RWPE1 (cell line): ENCODE measurements around the gene DTX1.

Experiments
- CTCF ChIA-PET: fragments of 350-600 bp; sonication (Branson Sonifier 250); formaldehyde crosslinking; extraction: SDS; loops from one replicate; lab custom pipeline; 2021; lab: Yijun Ruan, JAX
- POLR2A ChIA-PET: fragments of 400-600 bp; formaldehyde crosslinking; extraction: SDS; loops from one replicate; lab custom pipeline; 2020; ENCODE audit warnings: antibody characterized with exemption; ENCODE audit not compliant: low non-redundant PET; lab: Yijun Ruan, JAX
- DNase-seq: peaks from one replicate; pipeline ENCODE4 v3.0.0; 2012; ENCODE audit warnings: low spot score
- H3K27ac ChIP-seq: fragments of 450-650 bp; 2 replicates; pipeline ENCODE4 v1.5.1; 2017
- TF ChIP-seq, protein P1 (sequence below): fragments of 450-650 bp; conservative IDR thresholded peaks from 2 replicates; pipeline ENCODE4 v1.5.1; 2017; ENCODE audit warnings: low read depth, mild to moderate bottlenecking

Gene DTX1

DNA sequence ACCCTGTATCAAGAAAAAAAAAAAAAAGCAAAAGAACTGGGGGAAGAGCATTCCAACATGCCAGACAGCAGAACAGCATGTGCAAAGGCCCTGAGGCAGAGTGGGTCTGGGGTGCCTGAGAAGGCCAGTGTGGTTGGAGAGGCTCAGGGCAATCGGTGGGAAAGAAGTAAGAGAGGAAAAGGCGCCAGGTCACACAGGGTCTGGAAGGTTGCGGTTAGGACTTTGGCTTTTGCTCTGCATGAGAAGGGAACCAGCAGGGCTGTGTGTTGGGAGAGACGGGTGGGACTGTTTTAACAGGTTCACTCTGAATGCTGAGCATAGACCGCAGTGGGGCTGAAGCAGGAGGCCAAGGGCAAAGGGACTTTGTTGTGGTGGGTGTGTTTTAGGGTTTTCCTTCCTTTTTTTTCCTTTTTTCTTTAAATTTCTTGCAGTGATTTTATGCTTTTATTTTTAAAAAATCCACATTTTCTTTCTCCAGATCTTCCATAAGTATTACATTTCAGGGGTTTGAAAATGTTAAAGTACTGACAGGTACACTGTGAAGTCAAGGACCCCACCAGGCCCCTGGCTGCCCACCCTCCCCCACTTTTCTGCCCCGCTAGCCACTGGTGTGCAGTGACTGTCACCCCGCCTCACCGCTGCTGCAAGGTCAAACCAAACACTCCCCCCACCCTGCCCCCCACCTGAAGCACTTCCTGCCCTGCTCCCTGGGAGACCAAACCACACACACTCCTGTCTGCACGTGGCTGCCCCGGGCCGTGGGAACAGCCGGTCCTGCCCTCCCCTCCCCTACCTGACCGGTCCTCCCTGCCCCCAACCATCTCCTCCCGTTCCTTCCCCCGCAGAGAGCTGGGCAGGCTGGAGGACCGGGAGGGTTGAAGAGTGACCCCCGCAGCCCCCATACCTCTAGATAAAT, 30.0 kb downstream of the DTX1 start:
- ChIA-PET CTCF (interaction anchor here (0.8 kb wide), 1 partner anchor 1295 kb away, joined by 3 read pairs; no protein-coding TSS in a partner anchor), POLR2A (no interaction called here)
- no peak for DNase-seq
- TF ChIP-seq, protein P1, sequence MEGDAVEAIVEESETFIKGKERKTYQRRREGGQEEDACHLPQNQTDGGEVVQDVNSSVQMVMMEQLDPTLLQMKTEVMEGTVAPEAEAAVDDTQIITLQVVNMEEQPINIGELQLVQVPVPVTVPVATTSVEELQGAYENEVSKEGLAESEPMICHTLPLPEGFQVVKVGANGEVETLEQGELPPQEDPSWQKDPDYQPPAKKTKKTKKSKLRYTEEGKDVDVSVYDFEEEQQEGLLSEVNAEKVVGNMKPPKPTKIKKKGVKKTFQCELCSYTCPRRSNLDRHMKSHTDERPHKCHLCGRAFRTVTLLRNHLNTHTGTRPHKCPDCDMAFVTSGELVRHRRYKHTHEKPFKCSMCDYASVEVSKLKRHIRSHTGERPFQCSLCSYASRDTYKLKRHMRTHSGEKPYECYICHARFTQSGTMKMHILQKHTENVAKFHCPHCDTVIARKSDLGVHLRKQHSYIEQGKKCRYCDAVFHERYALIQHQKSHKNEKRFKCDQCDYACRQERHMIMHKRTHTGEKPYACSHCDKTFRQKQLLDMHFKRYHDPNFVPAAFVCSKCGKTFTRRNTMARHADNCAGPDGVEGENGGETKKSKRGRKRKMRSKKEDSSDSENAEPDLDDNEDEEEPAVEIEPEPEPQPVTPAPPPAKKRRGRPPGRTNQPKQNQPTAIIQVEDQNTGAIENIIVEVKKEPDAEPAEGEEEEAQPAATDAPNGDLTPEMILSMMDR: no peak
- H3K27ac ChIP-seq: no peak overlapping the region

DNA sequence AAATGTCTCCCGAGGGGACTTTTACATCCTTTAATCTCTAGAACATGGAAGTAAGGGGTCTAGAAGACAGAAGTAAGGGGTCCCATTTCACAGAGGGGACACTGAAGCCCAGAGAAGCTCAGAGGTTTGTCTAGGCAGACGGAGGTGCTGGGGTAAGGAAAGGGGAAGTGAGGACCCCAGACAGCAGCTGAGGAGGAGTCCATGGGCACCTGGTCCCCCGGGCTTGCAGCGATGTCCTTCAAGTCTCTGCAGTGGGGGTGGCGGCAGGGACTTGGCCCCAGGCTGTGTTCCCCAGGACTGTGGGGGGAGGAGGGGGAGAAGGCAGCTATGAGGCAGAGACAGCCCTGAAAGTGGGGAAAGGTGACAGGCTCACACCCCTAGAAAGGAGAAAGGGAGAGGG, 30.7 kb downstream of the DTX1 start:
- CTCF ChIA-PET: no interaction called here
- TF ChIP-seq, protein P1: no peak
- POLR2A ChIA-PET: no interaction called here
- no peak overlapping the region for H3K27ac ChIP-seq
- no peak for DNase-seq

DNA sequence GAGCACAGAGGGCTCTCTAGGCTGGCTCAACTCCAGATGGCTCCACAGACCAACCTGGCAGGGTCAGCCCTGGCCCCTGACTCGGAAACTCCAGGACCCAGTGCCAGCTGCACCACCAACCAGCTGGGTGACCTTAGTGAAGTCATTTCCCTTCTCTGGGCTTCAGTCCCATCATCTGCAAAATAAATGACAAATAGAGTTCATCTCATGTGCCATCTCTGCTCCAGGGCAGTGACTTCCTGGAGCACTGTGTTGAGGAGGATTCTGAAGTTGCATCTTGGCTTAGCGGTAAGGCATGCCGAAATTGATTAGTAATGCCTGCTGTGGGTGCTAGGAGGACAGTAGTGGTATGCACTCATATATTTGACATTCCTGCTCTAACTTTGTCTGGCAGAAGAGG, 31.5 kb downstream of the DTX1 start:
- DNase-seq: no peak
- no peak overlapping the region for H3K27ac ChIP-seq
- TF ChIP-seq, protein P1: no peak
- POLR2A ChIA-PET: no interaction called here
- CTCF ChIA-PET: no interaction called here

DNA sequence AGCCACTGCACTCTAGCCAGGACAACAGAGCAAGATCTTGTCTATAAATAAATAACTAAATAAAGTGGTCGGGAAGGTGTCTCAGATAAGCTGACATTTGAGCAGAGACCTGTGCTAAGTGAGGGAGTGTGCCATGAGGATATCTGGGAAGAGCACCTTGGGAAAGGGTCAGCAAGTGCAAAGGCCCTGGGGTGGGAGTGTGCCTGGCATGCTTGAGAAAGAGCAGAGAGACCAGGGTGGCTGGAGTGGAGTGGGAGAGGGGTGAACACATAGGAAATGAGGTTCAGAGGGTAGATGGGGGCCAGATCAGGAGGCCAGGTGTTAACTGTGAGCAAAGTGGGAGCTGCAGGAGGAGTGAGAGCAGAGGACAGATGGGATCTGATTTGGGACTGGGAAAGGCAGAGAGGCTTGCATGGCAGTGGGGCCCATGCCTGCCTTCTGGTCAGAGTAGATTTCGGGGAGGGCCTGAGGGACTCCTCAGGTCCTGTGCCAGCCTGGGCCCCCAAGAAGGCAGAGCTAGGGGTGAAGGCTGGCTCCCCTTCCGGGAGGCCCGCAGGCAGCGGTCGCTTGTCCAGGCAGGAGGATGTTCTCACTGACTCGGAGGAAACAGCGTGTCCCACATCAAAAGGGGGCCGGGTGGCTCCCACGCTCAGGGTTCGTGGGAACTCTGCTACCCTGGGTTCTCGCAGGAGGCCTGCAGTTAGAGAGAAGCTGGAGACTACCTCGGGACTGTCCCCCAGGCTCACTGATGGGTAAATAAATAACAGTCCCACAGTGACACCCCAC, 32.6 kb downstream of the DTX1 start:
- no peak for DNase-seq
- TF ChIP-seq, protein P1: no peak
- H3K27ac ChIP-seq: no peak overlapping the region
- ChIA-PET CTCF (interaction anchor here (0.5 to 0.6 kb wide), 2 partner anchors 9 to 45 kb away, joined by 3 to 4 read pairs; no protein-coding TSS in a partner anchor), POLR2A (no interaction called here)

DNA sequence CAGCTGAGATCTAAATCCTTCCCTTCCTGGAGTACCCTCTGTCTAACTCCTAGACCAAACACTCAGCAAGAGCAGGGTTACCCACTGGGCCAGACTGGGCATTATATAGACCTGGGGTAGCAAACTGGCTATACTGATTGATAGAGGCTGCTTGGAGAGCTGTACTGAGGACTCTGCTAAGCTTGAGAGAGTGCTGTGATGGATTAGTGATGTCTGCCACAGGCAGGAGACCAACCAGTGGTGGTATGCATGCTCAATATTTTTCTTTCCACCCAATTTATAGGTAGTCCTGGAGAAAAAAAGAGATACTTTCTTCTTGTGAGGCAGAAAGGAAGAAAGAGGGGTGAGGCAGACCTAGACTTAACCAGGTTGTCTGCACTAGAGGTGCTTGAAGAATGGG, 33.3 kb downstream of the DTX1 start:
- no peak overlapping the region for H3K27ac ChIP-seq
- CTCF ChIA-PET: interaction anchor here (0.5 kb wide), 1 partner anchor 10 kb away, joined by 3 read pairs; no protein-coding TSS in a partner anchor
- no peak for DNase-seq
- POLR2A ChIA-PET: no interaction called here
- TF ChIP-seq, protein P1: no peak

DNA sequence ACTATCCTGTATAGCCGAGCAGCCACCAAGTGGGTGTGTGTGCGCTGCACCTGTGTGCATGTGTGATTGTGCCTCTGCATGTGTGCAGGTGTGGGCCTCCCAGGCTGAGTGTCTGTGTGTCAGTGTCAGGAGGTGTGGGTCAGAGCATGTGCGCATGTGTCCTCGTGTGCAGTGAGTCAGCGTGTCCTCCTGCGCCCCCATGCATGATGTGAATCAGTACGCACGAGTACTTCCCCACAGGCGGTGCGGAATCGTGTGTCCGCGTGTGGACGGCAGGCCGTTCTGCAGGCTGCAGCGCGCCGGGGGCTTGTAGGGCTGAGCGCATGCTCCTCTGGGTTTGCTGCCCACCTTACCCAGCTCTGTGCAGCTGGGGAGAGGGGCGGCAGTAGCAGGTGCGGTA, 34.2 kb downstream of the DTX1 start:
- CTCF ChIA-PET: no interaction called here
- TF ChIP-seq, protein P1: no peak
- H3K27ac ChIP-seq: no peak overlapping the region
- DNase-seq: no peak
- POLR2A ChIA-PET: no interaction called here
